ENCODE results near the gene CBX7.

CBX7 gene

DNA sequence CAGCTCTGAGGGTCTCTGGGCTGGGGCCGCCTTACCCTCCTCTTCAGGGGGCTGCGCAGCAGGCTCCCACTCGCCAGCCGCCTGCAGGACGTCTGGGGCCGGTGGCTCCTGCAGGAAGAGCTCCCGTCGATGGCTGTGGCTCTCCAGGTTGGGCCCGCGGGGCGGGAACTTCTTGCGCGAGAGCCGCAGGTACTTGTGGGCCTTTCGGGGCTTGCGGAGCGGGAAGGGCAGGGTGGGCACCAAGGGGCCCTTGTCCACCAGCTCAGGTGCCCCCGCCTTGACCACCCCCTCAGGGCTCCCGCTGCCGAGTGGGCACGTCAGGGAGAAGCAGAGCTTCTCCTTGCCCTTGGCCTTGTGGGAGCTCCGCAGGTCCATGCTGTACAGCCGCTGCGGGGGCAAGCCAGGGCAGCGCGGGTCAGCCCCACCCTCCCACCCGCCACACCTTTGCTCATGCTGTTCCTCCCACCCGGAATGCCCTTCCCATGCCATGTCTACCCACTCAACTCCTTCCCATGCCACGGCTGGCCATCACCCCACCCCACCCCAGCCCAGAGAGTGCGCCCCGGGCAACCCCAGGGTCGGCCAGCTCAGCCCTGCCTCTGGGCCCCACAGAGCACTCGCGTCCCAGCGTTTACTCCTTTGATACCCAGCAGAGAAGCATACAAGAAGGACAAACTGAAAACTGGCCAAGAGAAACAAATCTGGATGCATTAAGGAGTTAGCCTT, 18.0 kb downstream of the CBX7 start:
- TF ChIP-seq CTCF (IDR thresholded peaks at IDR 0.05; ENCODE audit: insufficient read depth, low read length, missing control alignments): no peak
- POLR2A ChIA-PET: no interaction called here
- CTCF ChIA-PET: interaction anchor here (1.0 to 2.9 kb wide), 14 partner anchors 8 to 396 kb away, joined by 3 to 23 read pairs (median 4); no protein-coding TSS in a partner anchor
- no peak for DNase-seq (ENCODE audit: low read depth, low spot score)
- H3K4me3 ChIP-seq (ENCODE audit: low read depth, low read length): no peak overlapping the region

- no peak for DNase-seq (ENCODE audit: low read depth, low spot score)
- no peak overlapping the region for H3K4me3 ChIP-seq (ENCODE audit: low read depth, low read length)
- TF ChIP-seq CTCF (IDR thresholded peaks at IDR 0.05; ENCODE audit: insufficient read depth, low read length, missing control alignments): no peak
- POLR2A ChIA-PET: no interaction called here
- CTCF ChIA-PET: interaction anchor here (1.0 to 2.9 kb wide), 10 partner anchors 9 to 397 kb away, joined by 3 to 23 read pairs (median 4); no protein-coding TSS in a partner anchor
These were observed 18.6 kb downstream of the CBX7 start for GRCh38 chr22:39133871-39134270.

GRCh38 chr22:39132871-39133524, 19.5 kb downstream of the CBX7 start:
- H3K4me3 ChIP-seq (ENCODE audit: low read depth, low read length): no peak overlapping the region
- POLR2A ChIA-PET: no interaction called here
- no peak for DNase-seq (ENCODE audit: low read depth, low spot score)
- no peak for TF ChIP-seq CTCF (IDR thresholded peaks at IDR 0.05; ENCODE audit: insufficient read depth, low read length, missing control alignments)
- CTCF ChIA-PET: interaction anchor here (1.4 to 2.9 kb wide), 3 partner anchors 8 to 184 kb away, joined by 3 to 23 read pairs (median 4); no protein-coding TSS in a partner anchor

DNA sequence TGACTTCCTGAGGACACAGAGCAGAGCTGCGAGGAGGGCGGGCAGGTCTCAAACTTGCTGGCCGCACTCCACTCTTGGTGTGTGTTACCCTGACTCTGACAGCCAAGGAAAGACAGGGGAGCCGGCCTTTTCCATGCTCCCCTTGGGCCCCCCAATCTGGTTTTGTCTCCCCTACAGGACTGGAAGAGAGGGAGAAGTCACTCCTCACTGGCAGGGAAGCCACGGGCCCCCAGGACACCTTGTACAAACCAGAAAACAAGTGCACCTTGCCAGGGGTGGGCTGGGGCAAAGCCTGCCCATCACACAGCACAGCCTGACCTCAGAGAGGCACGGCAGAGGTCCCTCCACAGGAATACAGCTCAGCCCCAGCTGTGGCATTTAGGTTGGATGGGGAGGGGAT, 20.2 kb downstream of the CBX7 start:
- ChIA-PET CTCF (interaction anchor here (0.7 to 1.8 kb wide), 3 partner anchors 183 to 366 kb away, joined by 3 to 5 read pairs (median 3); no protein-coding TSS in a partner anchor), POLR2A (no interaction called here)
- no peak for DNase-seq (ENCODE audit: low read depth, low spot score)
- no peak for TF ChIP-seq CTCF (IDR thresholded peaks at IDR 0.05; ENCODE audit: insufficient read depth, low read length, missing control alignments)
- H3K4me3 ChIP-seq (ENCODE audit: low read depth, low read length): no peak overlapping the region

GRCh38 chr22:39130892-39131855, 21.3 kb downstream of the CBX7 start:
- no peak for TF ChIP-seq CTCF (IDR thresholded peaks at IDR 0.05; ENCODE audit: insufficient read depth, low read length, missing control alignments)
- POLR2A ChIA-PET: no interaction called here
- H3K4me3 ChIP-seq (ENCODE audit: low read depth, low read length): no peak overlapping the region
- no peak for DNase-seq (ENCODE audit: low read depth, low spot score)
- CTCF ChIA-PET: interaction anchor here (0.7 to 1.8 kb wide), 7 partner anchors 9 to 365 kb away, joined by 3 to 5 read pairs (median 3); no protein-coding TSS in a partner anchor
